GM19351 (cell line): Measurements from ENCODE around the gene E2F3.

Experiments used
- ATAC-seq: cut with Tn5 transposase; IDR thresholded peaks from one replicate; pipeline ENCODE4 v1.9.1; 2021; ENCODE audit warnings: mild to moderate bottlenecking, moderate library complexity; ENCODE audit not compliant: unreplicated experiment

E2F3 gene

DNA sequence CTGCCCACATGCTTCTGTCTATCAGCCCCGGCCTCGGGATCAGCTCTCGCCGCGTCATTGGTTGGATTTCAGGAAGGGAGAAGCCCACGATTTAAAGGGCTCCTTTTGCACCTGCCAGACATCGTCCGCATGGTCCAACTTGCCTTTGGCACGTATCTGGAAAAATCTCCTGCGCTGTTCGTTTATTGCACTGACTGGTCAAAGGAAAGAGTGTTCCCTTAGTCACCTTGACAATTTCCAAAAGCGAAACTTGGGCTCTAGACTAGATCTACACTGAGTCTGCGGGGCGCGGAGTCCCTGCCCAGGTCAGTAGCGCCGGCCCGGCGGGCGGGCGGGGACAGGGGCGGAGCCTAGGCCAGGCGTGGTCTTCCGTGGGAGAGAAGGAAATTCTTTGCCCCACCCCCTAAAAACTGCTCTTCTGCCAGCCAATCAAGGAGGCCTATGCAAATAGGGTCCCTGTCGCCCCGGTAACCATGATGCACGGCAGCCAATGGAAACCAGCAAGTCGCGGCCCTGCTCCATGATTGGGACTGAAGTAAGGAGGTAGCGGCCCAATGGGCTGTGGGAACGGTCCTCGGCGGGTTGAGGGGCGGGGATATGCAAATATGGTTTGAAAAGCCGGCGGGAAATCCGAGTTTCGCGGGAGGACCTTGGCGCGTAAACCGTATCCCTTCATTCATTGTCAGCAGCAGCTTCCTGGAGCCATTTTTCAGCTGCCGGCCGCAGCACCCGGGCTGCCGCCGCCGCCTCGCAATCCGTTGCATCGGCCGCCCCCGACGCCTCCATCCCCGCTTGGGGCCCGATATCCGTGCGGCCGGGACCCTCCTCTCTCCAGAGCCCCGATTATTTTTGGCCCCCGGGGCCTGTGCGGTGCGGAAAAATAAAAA is at the start of gene E2F3:
Gene E2F3 (plus strand): TSS at position 675 of the 887 bp plus-strand sequence. CDS start 354 bp downstream, outside the sequence.
- peak; percentile 77 for ATAC-seq

- ATAC-seq, result no peak
These were observed 49.3 kb upstream of the E2F3 start for GRCh38 chr6:20352346-20352745.

DNA sequence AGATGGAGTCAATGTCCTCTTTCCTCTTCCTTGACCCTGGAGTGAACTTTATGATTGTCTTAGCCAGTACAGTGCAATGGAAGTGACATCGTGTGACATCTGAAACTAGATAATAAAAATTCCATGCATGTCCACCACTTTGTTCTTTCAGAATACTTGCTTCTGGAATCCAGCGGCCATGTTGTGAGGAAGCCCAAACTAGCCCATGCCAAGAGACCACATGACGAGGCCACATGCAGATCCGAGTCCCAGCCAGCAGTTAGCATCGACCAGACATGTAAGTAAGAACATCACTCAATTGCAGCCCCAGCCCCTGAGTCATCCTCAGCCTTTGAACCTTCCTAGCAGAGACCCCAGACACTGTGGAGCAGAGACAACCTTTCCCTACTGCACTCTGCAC is 48.5 kb upstream of the E2F3 start:
- ATAC-seq, result no peak

GRCh38 chr6:20354366-20354765 is 47.3 kb upstream of the E2F3 start:
- ATAC-seq, result no peak

GRCh38 chr6:20360471-20361119 is 41.1 kb upstream of the E2F3 start:
- no peak for ATAC-seq

DNA sequence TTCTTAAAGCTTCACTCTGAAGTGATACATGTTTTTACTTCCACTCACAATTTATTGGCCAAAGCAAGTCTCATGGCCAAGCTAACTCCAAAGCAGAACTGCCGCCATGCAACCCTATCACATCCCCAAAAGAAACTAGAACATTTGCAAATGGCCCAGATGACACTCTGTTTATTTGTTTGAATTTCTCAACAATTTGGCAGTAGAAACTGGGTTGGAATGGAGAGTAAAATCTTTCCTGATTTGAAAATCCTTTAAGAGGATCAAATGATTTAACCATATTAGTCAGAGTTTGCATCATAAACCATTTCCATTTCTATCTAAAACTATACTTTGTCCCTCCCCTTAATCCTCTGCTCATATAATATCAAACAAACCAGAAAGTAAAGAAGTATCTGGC is 39.1 kb upstream of the E2F3 start:
- no peak for ATAC-seq

DNA sequence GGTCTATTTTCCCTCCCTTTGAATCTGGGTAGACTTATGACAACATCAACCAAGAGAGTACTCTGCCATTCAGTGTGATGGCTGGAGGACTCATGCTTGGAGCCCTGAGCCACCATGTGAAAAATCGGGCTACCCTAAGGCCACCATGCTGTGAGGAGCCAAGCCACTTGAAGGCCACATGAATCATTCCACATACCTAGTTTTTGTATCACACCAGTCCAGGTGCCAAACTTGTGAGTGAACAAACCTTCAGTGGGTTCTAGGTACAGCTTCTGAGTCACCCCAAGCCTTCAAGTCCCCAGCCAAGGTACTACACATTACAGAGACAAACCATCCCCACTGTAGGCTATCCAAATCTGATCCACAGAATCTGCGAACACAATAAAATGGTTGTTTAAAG is 37.4 kb upstream of the E2F3 start:
- no peak for ATAC-seq

DNA sequence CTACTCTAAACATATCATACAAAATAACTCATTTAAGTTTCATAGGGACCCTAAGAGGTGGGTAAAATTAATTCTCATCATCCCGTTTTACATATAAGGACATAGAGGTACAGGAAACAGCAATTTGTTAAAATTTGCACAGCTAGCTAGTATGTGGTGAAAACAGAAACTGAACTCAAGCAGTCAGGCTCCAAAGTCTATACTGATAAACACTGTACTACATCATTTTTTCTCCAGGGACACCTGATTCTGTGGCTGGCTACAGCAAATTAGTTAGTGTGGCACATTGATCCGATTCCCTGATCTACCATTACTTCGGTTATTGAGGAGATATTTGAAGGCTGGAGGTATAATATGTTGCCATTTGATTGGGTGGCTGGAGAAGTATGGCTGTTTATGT is 36.2 kb upstream of the E2F3 start:
- peak; percentile 77 for ATAC-seq

- no peak for ATAC-seq
These were observed 35.4 kb upstream of the E2F3 start for GRCh38 chr6:20366082-20366830.

- no peak for ATAC-seq
These were observed 33.8 kb upstream of the E2F3 start for GRCh38 chr6:20367743-20368485.

- no peak for ATAC-seq
These were observed 31.3 kb upstream of the E2F3 start for GRCh38 chr6:20370393-20370792.

- ATAC-seq, result no peak
These were observed 30.9 kb upstream of the E2F3 start for GRCh38 chr6:20370801-20371200.

DNA sequence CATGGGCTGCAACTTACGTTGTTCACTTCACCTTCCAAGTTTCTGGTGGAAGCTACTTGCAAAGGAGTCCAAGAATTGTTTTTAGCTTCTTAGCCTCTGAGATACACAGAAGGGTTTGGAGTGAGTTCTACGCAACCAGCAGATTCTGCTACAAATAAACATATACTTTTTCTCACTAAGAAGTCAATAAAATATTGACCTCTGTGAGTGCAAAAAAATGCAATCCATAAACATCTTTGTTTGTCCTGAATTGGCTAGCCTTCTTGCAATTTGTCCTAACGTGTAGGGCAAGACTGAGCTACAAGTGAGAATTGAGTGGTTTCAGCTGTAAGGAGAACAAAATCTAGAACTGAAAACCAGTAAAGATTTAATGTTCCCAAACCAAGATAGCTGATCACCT is 26.2 kb upstream of the E2F3 start:
- no peak for ATAC-seq

GRCh38 chr6:20377623-20378265 is 23.9 kb upstream of the E2F3 start:
- ATAC-seq, result peak; percentile 48

GRCh38 chr6:20379231-20379630 is 22.4 kb upstream of the E2F3 start:
- ATAC-seq, result no peak

GRCh38 chr6:20386218-20386617 is 15.5 kb upstream of the E2F3 start:
- ATAC-seq, result no peak

- no peak for ATAC-seq
These were observed 12.6 kb upstream of the E2F3 start for GRCh38 chr6:20389066-20389465.

DNA sequence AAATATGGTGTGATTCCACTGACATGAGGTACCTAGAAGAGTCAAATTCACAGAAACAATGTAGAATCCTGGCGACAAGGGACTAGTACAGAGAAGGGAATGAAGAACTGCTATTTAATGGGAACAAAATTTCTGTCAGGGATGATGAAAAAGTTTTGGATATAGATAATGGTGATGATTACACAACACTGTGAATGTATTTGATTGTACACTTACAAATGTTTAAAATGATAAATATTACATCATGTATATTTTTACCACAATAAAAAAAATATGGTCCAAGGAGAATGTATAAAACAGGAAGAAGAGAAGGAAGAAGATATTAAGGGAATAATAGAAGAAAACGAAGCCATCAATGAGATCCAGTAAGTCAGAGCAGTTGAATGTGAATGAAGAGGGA is 8.4 kb upstream of the E2F3 start:
- no peak for ATAC-seq

GRCh38 chr6:20399518-20399917 is 2.2 kb upstream of the E2F3 start:
- no peak for ATAC-seq

- ATAC-seq, result no peak
These were observed 1.0 kb upstream of the E2F3 start for GRCh38 chr6:20400456-20401204.
